Measurements from ENCODE around the gene ZFAND3. TPM values are rescaled to one million over a fixed set of nuclear protein-coding genes. Genes with fewer than 3 reads are reported as not detected.
A peak's percentile ranks its signal among the peaks of the same experiment; 100 is the strongest.
"Not testable (repeated sequence)": the region's sequence is repeated elsewhere in the genome, so short reads cannot be mapped to it uniquely, and the experiment has no call there.

ZFAND3 gene
- total RNA-seq, 4 donors from 2014 or later: 45.0 to 55.2 (median 49.5) TPM

DNA sequence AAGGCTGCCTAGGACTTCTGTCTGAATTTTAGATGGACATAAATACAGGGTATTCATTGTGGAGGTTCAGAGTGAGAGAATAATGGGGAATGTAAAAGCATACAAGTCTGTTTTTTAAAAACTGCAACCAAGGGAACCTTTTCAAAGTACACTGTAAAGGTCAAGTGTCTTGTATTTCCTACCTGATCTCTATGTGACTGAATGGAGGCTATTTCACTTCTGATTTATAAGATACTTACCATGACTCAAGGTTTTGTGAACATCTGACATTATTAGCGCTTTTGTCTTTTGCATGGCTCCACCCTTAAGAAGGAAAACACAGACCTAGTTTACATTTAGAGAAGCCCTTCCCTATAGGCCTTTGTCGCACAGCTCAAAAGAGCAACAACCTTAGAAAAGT lies 126.5 kb downstream of the ZFAND3 start:
- ATAC-seq (peak in 1 of 2 donors; percentile 69), DNase-seq (no peak)
- Histone ChIP-seq H3K27me3 (no peaks in the 10 kb centered on the region), H3K4me1 (peaks cover 60 to 68% of the 10 kb centered on the region in 2 donors), H3K9me3 (no peaks in the 10 kb centered on the region), H3K36me3 (no peaks in the 10 kb centered on the region), H3K27ac (peak overlapping the region in 2 of 4 donors; percentile 40 to 55), H3K4me3 (no peak overlapping the region)
- TF ChIP-seq POLR2A (IDR thresholded peaks at IDR 0.05): no peak
- TF ChIP-seq, protein P1, sequence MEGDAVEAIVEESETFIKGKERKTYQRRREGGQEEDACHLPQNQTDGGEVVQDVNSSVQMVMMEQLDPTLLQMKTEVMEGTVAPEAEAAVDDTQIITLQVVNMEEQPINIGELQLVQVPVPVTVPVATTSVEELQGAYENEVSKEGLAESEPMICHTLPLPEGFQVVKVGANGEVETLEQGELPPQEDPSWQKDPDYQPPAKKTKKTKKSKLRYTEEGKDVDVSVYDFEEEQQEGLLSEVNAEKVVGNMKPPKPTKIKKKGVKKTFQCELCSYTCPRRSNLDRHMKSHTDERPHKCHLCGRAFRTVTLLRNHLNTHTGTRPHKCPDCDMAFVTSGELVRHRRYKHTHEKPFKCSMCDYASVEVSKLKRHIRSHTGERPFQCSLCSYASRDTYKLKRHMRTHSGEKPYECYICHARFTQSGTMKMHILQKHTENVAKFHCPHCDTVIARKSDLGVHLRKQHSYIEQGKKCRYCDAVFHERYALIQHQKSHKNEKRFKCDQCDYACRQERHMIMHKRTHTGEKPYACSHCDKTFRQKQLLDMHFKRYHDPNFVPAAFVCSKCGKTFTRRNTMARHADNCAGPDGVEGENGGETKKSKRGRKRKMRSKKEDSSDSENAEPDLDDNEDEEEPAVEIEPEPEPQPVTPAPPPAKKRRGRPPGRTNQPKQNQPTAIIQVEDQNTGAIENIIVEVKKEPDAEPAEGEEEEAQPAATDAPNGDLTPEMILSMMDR (IDR thresholded peaks at IDR 0.05 in 4 of 5, conservative IDR thresholded peaks at IDR 0.05 in 1 of 5): no peak
- in situ Hi-C loops (cut with MboI; ENCODE audit: low sequenced_read_pairs in 4 of 4) (no loop called here), intact Hi-C loops (cut with DNase I; ENCODE audit: low total_unique reads) (no loop called here)

- intact Hi-C loops (cut with DNase I; ENCODE audit: low total_unique reads) (no loop called here), in situ Hi-C loops (cut with MboI; ENCODE audit: low sequenced_read_pairs in 4 of 4) (no loop called here)
- DNase-seq: no peak
- TF ChIP-seq, protein P1 (IDR thresholded peaks at IDR 0.05 in 4 of 5, conservative IDR thresholded peaks at IDR 0.05 in 1 of 5): no peak
- no peak for TF ChIP-seq POLR2A (IDR thresholded peaks at IDR 0.05)
- Histone ChIP-seq H3K4me3 (no peak overlapping the region), H3K4me1 (peaks cover 50 to 67% of the 10 kb centered on the region in 2 donors), H3K36me3 (no peaks in the 10 kb centered on the region), H3K27ac (no peak overlapping the region), H3K27me3 (no peaks in the 10 kb centered on the region), H3K9me3 (no peaks in the 10 kb centered on the region)
- no peak for ATAC-seq
Measured at GRCh38 chr6:37947468-37947867, 127.9 kb downstream of the ZFAND3 start.

DNA sequence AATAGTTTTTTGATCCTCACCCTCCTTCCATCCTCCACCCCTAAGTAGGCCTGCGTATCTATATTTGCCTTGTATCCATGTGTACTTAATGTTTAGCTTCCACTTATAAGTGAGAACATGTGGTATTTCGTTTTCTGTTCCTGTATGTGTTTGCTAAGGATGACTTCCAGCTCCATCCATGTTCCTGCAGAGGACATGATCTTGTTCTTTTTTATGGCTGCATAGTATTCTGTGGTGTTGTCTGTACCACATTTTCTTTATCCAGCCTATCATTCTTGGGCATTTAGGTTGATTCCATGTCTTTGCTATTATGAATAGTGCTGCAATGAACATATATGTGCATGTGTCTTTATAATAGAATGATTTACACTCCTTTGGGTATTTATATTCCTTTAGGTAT lies 129.1 kb downstream of the ZFAND3 start:
- intact Hi-C loops (cut with DNase I; ENCODE audit: low total_unique reads); DNase-seq; H3K27me3 ChIP-seq; H3K4me3 ChIP-seq; H3K27ac ChIP-seq; H3K36me3 ChIP-seq; ATAC-seq; H3K9me3 ChIP-seq; in situ Hi-C loops (cut with MboI; ENCODE audit: low sequenced_read_pairs in 4 of 4): not testable (repeated sequence)
- H3K4me1 ChIP-seq: peaks cover 43 to 67% of the 10 kb centered on the region in 2 donors

- no peak overlapping the region for H3K4me3 ChIP-seq
- no peaks in the 10 kb centered on the region for H3K36me3 ChIP-seq
- TF ChIP-seq, protein P1 (IDR thresholded peaks at IDR 0.05 in 4 of 5, conservative IDR thresholded peaks at IDR 0.05 in 1 of 5): no peak
- ATAC-seq (no peak), DNase-seq (no peak)
- no peak overlapping the region for H3K27ac ChIP-seq
- no peaks in the 10 kb centered on the region for H3K27me3 ChIP-seq
- H3K4me1 ChIP-seq: peaks cover 39 to 71% of the 10 kb centered on the region in 2 donors
- in situ Hi-C loops (cut with MboI; ENCODE audit: low sequenced_read_pairs in 4 of 4) (no loop called here), intact Hi-C loops (cut with DNase I; ENCODE audit: low total_unique reads) (loop anchor here (5.0 kb wide), 1 partner anchor 40 kb away; no protein-coding TSS in a partner anchor)
- no peaks in the 10 kb centered on the region for H3K9me3 ChIP-seq
Measured at GRCh38 chr6:37952027-37952426, 132.5 kb downstream of the ZFAND3 start.

GRCh38 chr6:37954791-37955190 lies 135.3 kb downstream of the ZFAND3 start:
- H3K4me3 ChIP-seq: no peak overlapping the region
- in situ Hi-C loops (cut with MboI; ENCODE audit: low sequenced_read_pairs in 4 of 4) (no loop called here), intact Hi-C loops (cut with DNase I; ENCODE audit: low total_unique reads) (loop anchor here (5.0 kb wide), 1 partner anchor 38 kb away; no protein-coding TSS in a partner anchor)
- no peak overlapping the region for H3K27ac ChIP-seq
- no peaks in the 10 kb centered on the region for H3K27me3 ChIP-seq
- DNase-seq: no peak
- no peaks in the 10 kb centered on the region for H3K9me3 ChIP-seq
- H3K36me3 ChIP-seq: no peaks in the 10 kb centered on the region
- no peak for TF ChIP-seq POLR2A (IDR thresholded peaks at IDR 0.05)
- TF ChIP-seq, protein P1 (IDR thresholded peaks at IDR 0.05 in 4 of 5, conservative IDR thresholded peaks at IDR 0.05 in 1 of 5): no peak
- ATAC-seq: no peak
- H3K4me1 ChIP-seq: peaks cover 39 to 78% of the 10 kb centered on the region in 2 donors

Data from gastrocnemius medialis (tissue), 4 donors.